NCI-H524 (cell line): Measurements from ENCODE around the gene MCOLN2.

Experiments
- DNase-seq, 2 experiments: peaks; one replicate each; lab custom pipeline; 2025; lab: John Stamatoyannopoulos, UW

The MCOLN2 gene

GRCh38 chr1:84985365-84985764 lies 11.5 kb downstream of the MCOLN2 start:
- peak in 1 of 2 experiments; percentile 9 for DNase-seq

- no peak for DNase-seq
Measured at GRCh38 chr1:84982395-84982794, 14.5 kb downstream of the MCOLN2 start.

- no peak for DNase-seq
Measured at GRCh38 chr1:84975035-84975434, 21.9 kb downstream of the MCOLN2 start.

GRCh38 chr1:84973498-84974334 lies 23.2 kb downstream of the MCOLN2 start:
- DNase-seq: no peak

- no peak for DNase-seq
Measured at GRCh38 chr1:84972377-84972987, 24.4 kb downstream of the MCOLN2 start.

- DNase-seq: no peak
Measured at GRCh38 chr1:84971957-84972356, 25.0 kb downstream of the MCOLN2 start.

GRCh38 chr1:84969489-84970250 lies 27.2 kb downstream of the MCOLN2 start:
- no peak for DNase-seq

- DNase-seq: no peak
Measured at GRCh38 chr1:84968865-84969264, 28.0 kb downstream of the MCOLN2 start.

- DNase-seq: no peak
Measured at GRCh38 chr1:84968101-84968500, 28.8 kb downstream of the MCOLN2 start.

- no peak for DNase-seq
Measured at GRCh38 chr1:84967666-84968065, 29.2 kb downstream of the MCOLN2 start.

GRCh38 chr1:84963021-84963420 lies 33.9 kb downstream of the MCOLN2 start:
- no peak for DNase-seq

- no peak for DNase-seq
Measured at GRCh38 chr1:84961316-84961715, 35.6 kb downstream of the MCOLN2 start.

GRCh38 chr1:84960371-84960770 lies 36.5 kb downstream of the MCOLN2 start:
- DNase-seq: no peak

GRCh38 chr1:84959294-84959693 lies 37.6 kb downstream of the MCOLN2 start:
- no peak for DNase-seq

GRCh38 chr1:84957966-84958365 lies 38.9 kb downstream of the MCOLN2 start:
- DNase-seq: no peak

- DNase-seq: no peak
Measured at GRCh38 chr1:84956655-84957054, 40.3 kb downstream of the MCOLN2 start.

GRCh38 chr1:84956097-84956496 lies 40.8 kb downstream of the MCOLN2 start:
- no peak for DNase-seq

- DNase-seq: no peak
Measured at GRCh38 chr1:84949664-84950063, 47.2 kb downstream of the MCOLN2 start.

- DNase-seq: no peak
Measured at GRCh38 chr1:84947536-84948410, 49.1 kb downstream of the MCOLN2 start.

GRCh38 chr1:84946631-84947030 lies 50.3 kb downstream of the MCOLN2 start:
- DNase-seq: no peak

- peak; percentile 61 to 78 for DNase-seq
Measured at GRCh38 chr1:84944767-84945486, 52.0 kb downstream of the MCOLN2 start.
